ENCODE results near the gene PRR23E. TPM values are rescaled to one million over a fixed set of nuclear protein-coding genes. Genes with fewer than 3 reads are reported as not detected.

PRR23E gene
- total and polyA plus RNA-seq, 5 donors from 2014 or later = not detected

GRCh38 chr3:127222163-127222562 is 29.2 kb downstream of the PRR23E start:
- Mint-ChIP-seq H3K36me3 (peaks cover 5% of the 10 kb centered on the region), H3K4me3 (peak overlapping the region in 1 of 4 donors; percentile 38), H3K4me1 (peaks cover 4 to 39% (median 6%) of the 10 kb centered on the region in 4 donors), H3K9me3 (peaks cover 0 to 16% (median 4%) of the 10 kb centered on the region in 7 donors), H3K27me3 (peaks cover 6% of the 10 kb centered on the region), H3K27ac (peak overlapping the region in 1 of 3 donors; percentile 32)
- ATAC-seq (ENCODE audit: low read depth in 2 of 2) (no peak), DNase-seq (no peak)
- H3K4me3 ChIP-seq (ENCODE audit: low read depth, low read length) = no peak overlapping the region
- no peaks in the 10 kb centered on the region for H3K36me3 ChIP-seq (ENCODE audit: control insufficient read depth, insufficient read depth, low read length)
- peaks cover 4% of the 10 kb centered on the region for H3K4me1 ChIP-seq (ENCODE audit: control insufficient read depth, insufficient read depth, low read length, poor library complexity, severe bottlenecking)
- H3K27ac ChIP-seq (ENCODE audit: insufficient read depth, low read length, poor library complexity, severe bottlenecking) = no peak overlapping the region
- no peaks in the 10 kb centered on the region for H3K9me3 ChIP-seq (ENCODE audit: control insufficient read depth in 2 of 2, low read length in 2 of 2)
- peaks cover 7% of the 10 kb centered on the region for H3K27me3 ChIP-seq (ENCODE audit: control insufficient read depth, insufficient read depth, low read length)

- DNase-seq (no peak), ATAC-seq (ENCODE audit: low read depth in 2 of 2) (no peak)
- Mint-ChIP-seq H3K4me3 (no peak overlapping the region), H3K36me3 (peaks cover 5% of the 10 kb centered on the region), H3K9me3 (peaks cover 0 to 16% (median 4%) of the 10 kb centered on the region in 7 donors), H3K4me1 (peaks cover 4 to 44% (median 6%) of the 10 kb centered on the region in 4 donors), H3K27ac (peak overlapping the region in 2 of 3 donors; percentile 15 to 32), H3K27me3 (peaks cover 6% of the 10 kb centered on the region)
- H3K4me3 ChIP-seq (ENCODE audit: low read depth, low read length) = no peak overlapping the region
- H3K36me3 ChIP-seq (ENCODE audit: control insufficient read depth, insufficient read depth, low read length) = no peaks in the 10 kb centered on the region
- H3K9me3 ChIP-seq (ENCODE audit: control insufficient read depth in 2 of 2, low read length in 2 of 2) = no peaks in the 10 kb centered on the region
- H3K4me1 ChIP-seq (ENCODE audit: control insufficient read depth, insufficient read depth, low read length, poor library complexity, severe bottlenecking) = peaks cover 4% of the 10 kb centered on the region
- H3K27me3 ChIP-seq (ENCODE audit: control insufficient read depth, insufficient read depth, low read length) = peaks cover 5% of the 10 kb centered on the region
- no peak overlapping the region for H3K27ac ChIP-seq (ENCODE audit: insufficient read depth, low read length, poor library complexity, severe bottlenecking)
Observed at GRCh38 chr3:127222664-127223063, 29.7 kb downstream of the PRR23E start.

- no peak overlapping the region for H3K27ac ChIP-seq (ENCODE audit: insufficient read depth, low read length, poor library complexity, severe bottlenecking)
- DNase-seq = peak in 1 of 3 donors; percentile 48
- peak overlapping the region in 3 of 4 donors; percentile 43 to 70 (median 69) for H3K4me3 Mint-ChIP-seq
Observed at GRCh38 chr3:127224118-127224517, 31.2 kb downstream of the PRR23E start.

DNA sequence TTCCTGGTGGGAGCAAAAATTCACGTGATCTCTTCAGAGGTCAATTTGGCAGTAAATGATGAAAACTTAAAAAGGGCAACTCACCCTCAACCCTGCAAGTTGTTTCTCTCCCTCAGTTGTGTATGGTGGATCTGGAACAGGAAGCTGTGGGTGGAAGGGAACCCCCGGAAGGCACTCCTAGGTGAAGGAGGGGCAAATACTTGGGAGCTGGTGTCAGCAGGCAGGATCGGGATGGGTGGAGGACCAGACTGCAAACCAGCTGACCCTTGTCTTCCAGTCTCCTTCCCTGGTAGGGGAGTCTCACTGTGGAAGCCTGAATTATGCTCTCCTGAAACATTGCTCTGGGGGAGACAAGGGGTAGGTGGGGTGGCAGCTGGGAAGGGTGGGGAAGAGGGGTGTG is 33.5 kb downstream of the PRR23E start:
- Mint-ChIP-seq H3K4me3 (peak overlapping the region; percentile 74 to 88 (median 77)), H3K4me1 (peaks cover 4 to 45% (median 6%) of the 10 kb centered on the region in 4 donors), H3K27ac (peak overlapping the region; percentile 33 to 86 (median 82)), H3K9me3 (peaks cover 0 to 21% (median 4%) of the 10 kb centered on the region in 7 donors), H3K27me3 (peaks cover 11% of the 10 kb centered on the region), H3K36me3 (peaks cover 15% of the 10 kb centered on the region)
- Histone ChIP-seq H3K27me3 (ENCODE audit: control insufficient read depth, insufficient read depth, low read length) (no peaks in the 10 kb centered on the region), H3K9me3 (ENCODE audit: control insufficient read depth in 2 of 2, low read length in 2 of 2) (no peaks in the 10 kb centered on the region), H3K36me3 (ENCODE audit: control insufficient read depth, insufficient read depth, low read length) (no peaks in the 10 kb centered on the region), H3K4me3 (ENCODE audit: low read depth, low read length) (no peak overlapping the region), H3K4me1 (ENCODE audit: control insufficient read depth, insufficient read depth, low read length, poor library complexity, severe bottlenecking) (no peaks in the 10 kb centered on the region), H3K27ac (ENCODE audit: insufficient read depth, low read length, poor library complexity, severe bottlenecking) (no peak overlapping the region)
- DNase-seq = no peak
- ATAC-seq (ENCODE audit: low read depth in 2 of 2) = no peak

More at GRCh38 chr3:127224118-127224517, 31.2 kb downstream of the PRR23E start:
- Histone ChIP-seq H3K4me3 (ENCODE audit: low read depth, low read length) (no peak overlapping the region), H3K4me1 (ENCODE audit: control insufficient read depth, insufficient read depth, low read length, poor library complexity, severe bottlenecking) (peaks cover 4% of the 10 kb centered on the region), H3K27me3 (ENCODE audit: control insufficient read depth, insufficient read depth, low read length) (no peaks in the 10 kb centered on the region), H3K9me3 (ENCODE audit: control insufficient read depth in 2 of 2, low read length in 2 of 2) (no peaks in the 10 kb centered on the region), H3K36me3 (ENCODE audit: control insufficient read depth, insufficient read depth, low read length) (no peaks in the 10 kb centered on the region)
- peak in 1 of 2 donors; percentile 54 for ATAC-seq (ENCODE audit: low read depth in 2 of 2)
- Mint-ChIP-seq H3K36me3 (peaks cover 5% of the 10 kb centered on the region), H3K9me3 (peaks cover 0 to 16% (median 4%) of the 10 kb centered on the region in 7 donors), H3K27ac (peak overlapping the region in 2 of 3 donors; percentile 68 to 79), H3K4me1 (peaks cover 4 to 49% (median 6%) of the 10 kb centered on the region in 4 donors), H3K27me3 (peaks cover 10% of the 10 kb centered on the region)

- Histone ChIP-seq H3K4me1 (ENCODE audit: control insufficient read depth, insufficient read depth, low read length, poor library complexity, severe bottlenecking) (no peaks in the 10 kb centered on the region), H3K4me3 (ENCODE audit: low read depth, low read length) (peak overlapping the region; percentile 15), H3K36me3 (ENCODE audit: control insufficient read depth, insufficient read depth, low read length) (no peaks in the 10 kb centered on the region), H3K27ac (ENCODE audit: insufficient read depth, low read length, poor library complexity, severe bottlenecking) (no peak overlapping the region), H3K9me3 (ENCODE audit: control insufficient read depth in 2 of 2, low read length in 2 of 2) (no peaks in the 10 kb centered on the region), H3K27me3 (ENCODE audit: control insufficient read depth, insufficient read depth, low read length) (no peaks in the 10 kb centered on the region)
- Mint-ChIP-seq H3K27ac (peak overlapping the region in 2 of 3 donors; percentile 33 to 86), H3K4me3 (peak overlapping the region in 2 of 4 donors; percentile 79 to 88), H3K9me3 (peaks cover 0 to 21% (median 4%) of the 10 kb centered on the region in 7 donors), H3K27me3 (peaks cover 11% of the 10 kb centered on the region), H3K4me1 (peaks cover 4 to 45% (median 6%) of the 10 kb centered on the region in 4 donors), H3K36me3 (peaks cover 16% of the 10 kb centered on the region)
- peak; percentile 45 to 56 for ATAC-seq (ENCODE audit: low read depth in 2 of 2)
- peak in 2 of 3 donors; percentile 45 to 61 for DNase-seq
Observed at GRCh38 chr3:127226946-127227842, 34.3 kb downstream of the PRR23E start.

- Mint-ChIP-seq H3K4me3 (no peak overlapping the region), H3K27ac (no peak overlapping the region), H3K36me3 (peaks cover 20% of the 10 kb centered on the region), H3K27me3 (peaks cover 11% of the 10 kb centered on the region), H3K9me3 (peaks cover 0 to 21% (median 5%) of the 10 kb centered on the region in 7 donors), H3K4me1 (peaks cover 0 to 36% (median 4%) of the 10 kb centered on the region in 4 donors)
- H3K27me3 ChIP-seq (ENCODE audit: control insufficient read depth, insufficient read depth, low read length) = no peaks in the 10 kb centered on the region
- ATAC-seq (ENCODE audit: low read depth in 2 of 2) (no peak), DNase-seq (no peak)
- H3K4me3 ChIP-seq (ENCODE audit: low read depth, low read length) = no peak overlapping the region
- H3K36me3 ChIP-seq (ENCODE audit: control insufficient read depth, insufficient read depth, low read length) = no peaks in the 10 kb centered on the region
- no peak overlapping the region for H3K27ac ChIP-seq (ENCODE audit: insufficient read depth, low read length, poor library complexity, severe bottlenecking)
- no peaks in the 10 kb centered on the region for H3K9me3 ChIP-seq (ENCODE audit: control insufficient read depth in 2 of 2, low read length in 2 of 2)
- H3K4me1 ChIP-seq (ENCODE audit: control insufficient read depth, insufficient read depth, low read length, poor library complexity, severe bottlenecking) = no peaks in the 10 kb centered on the region
Observed at GRCh38 chr3:127228866-127229265, 35.9 kb downstream of the PRR23E start.

DNA sequence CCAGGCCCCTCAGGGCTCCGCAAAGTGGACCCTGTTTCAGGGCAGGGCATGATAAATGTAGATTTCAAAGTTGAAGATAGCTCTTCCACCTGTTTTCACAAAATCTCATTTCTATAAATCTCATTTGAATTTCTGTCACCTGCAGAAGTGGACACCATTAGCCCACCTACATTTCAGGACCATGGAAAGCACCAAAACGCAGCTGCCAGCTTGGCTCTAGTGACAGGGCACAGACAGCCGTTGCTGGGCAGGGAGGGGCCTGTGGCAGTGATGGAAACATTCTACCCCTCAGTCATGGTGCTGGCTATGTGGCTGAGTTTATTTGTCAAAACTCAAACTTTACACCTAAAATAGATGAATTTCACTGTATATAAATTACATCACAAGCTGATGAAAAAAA is 40.4 kb downstream of the PRR23E start:
- DNase-seq (no peak), ATAC-seq (ENCODE audit: low read depth in 2 of 2) (no peak)
- H3K27ac ChIP-seq (ENCODE audit: insufficient read depth, low read length, poor library complexity, severe bottlenecking) = no peak overlapping the region

More for the DNA sequence above, 40.4 kb downstream of the PRR23E start:
- peaks cover 18% of the 10 kb centered on the region for H3K36me3 Mint-ChIP-seq
- peaks cover 7% of the 10 kb centered on the region for H3K27me3 Mint-ChIP-seq
- H3K4me3 Mint-ChIP-seq = no peak overlapping the region
- H3K27me3 ChIP-seq (ENCODE audit: control insufficient read depth, insufficient read depth, low read length) = no peaks in the 10 kb centered on the region
- no peaks in the 10 kb centered on the region for H3K4me1 ChIP-seq (ENCODE audit: control insufficient read depth, insufficient read depth, low read length, poor library complexity, severe bottlenecking)
- H3K27ac Mint-ChIP-seq = no peak overlapping the region
- H3K4me3 ChIP-seq (ENCODE audit: low read depth, low read length) = no peak overlapping the region
- H3K9me3 ChIP-seq (ENCODE audit: control insufficient read depth in 2 of 2, low read length in 2 of 2) = no peaks in the 10 kb centered on the region
- H3K9me3 Mint-ChIP-seq = peaks cover 0 to 11% (median 3%) of the 10 kb centered on the region in 7 donors
- H3K4me1 Mint-ChIP-seq = no peaks in the 10 kb centered on the region
- H3K36me3 ChIP-seq (ENCODE audit: control insufficient read depth, insufficient read depth, low read length) = no peaks in the 10 kb centered on the region

Data from CD4-positive, CD25-positive, alpha-beta regulatory T cell (primary cell).